CD4-positive, alpha-beta T cell treated with Interleukin-4 for 4 hours (primary cell): ENCODE measurements around the gene CHAT.

Experiments
- DNase-seq: peaks from one replicate; pipeline ENCODE4 v3.0.0-alpha.2; 2020

The CHAT gene

DNA sequence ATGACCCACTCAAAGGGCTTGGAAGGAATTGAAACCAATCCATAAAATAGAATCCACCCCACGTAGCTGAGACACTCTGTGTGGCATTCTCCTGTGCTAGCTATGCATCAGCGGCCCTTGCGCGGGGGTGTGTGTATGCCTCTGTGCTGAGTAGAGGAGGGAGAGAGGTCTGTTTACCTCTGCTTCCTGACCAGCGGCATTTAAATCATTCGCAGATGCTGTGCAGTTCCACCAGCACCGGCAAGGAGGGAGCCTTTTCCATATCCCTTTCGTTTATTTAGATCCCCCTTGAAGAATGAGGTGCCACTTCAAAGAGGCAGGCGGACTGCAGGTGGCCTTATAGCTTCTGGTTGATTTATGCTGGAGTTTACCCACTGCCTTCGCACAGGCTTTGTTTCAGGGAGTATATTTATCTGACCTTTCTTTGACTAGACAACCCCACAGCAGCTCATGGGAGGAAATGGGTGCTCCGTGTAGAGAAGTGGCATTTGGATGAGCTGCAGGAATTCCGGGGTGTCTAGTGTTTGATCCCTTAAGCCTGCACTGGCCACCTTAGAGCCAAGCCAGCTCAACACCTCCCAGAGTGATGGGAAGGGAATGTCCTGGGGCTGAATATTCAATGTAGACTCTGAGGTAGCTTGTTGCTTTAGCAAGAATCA is 77.0 kb downstream of the CHAT start:
- DNase-seq: no peak

DNA sequence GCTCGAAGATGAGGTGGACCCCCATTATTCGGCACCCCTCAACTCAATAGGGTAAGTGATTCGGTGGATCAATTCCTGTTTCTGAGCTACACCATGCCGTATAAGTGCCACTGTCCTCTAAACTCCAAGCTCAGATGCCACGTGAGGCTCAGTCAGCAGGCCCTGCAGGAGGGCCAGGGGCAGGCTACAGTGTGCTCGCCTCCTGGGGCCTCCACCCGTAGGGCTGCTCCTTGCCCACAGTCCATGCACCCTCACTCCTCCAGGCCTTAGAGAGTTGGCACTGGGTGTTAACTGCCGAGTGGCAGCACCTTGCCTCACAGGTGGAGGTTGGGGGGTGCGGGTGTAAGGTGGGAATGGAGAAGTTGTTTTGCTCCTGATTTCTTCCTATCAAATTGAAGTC is 77.8 kb downstream of the CHAT start:
- no peak for DNase-seq

DNA sequence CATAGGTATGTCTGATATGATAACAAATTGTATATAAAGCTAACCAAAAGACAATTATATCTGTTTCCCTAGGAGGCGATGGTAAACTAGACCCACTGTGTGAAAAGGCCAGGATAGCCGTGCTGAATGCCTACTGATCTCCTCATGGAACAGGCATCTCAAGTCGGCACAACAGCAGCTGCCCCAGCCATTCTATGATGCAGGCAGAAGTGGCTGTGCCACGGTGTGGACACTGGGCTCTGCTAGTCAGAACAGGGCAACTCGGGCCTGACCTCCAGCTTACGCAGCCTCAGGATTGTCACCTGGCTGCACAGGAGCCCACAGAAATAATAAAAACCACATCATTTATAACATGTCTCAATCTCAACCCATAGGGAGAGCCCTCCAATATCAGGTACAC is 80.6 kb downstream of the CHAT start:
- DNase-seq: no peak

DNA sequence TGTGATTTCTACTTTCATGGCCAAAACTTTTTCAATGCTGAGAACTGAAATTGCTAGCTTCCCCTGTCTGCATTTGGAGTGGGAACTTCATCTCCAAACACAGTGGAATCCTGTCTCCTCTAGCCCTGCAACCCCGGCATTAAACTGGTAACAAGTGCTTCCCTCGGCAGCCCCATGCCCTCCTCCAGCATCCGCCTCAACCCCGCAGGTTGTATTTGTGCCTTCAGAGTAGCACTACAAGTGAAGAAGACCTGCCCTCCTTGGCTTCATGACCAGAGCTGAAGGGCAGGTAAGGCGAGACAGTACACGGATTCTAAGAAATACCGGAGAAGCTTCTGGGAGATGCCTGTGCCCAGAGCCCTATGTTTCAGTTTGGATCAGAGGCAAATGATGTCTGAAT is 82.5 kb downstream of the CHAT start:
- DNase-seq: no peak

DNA sequence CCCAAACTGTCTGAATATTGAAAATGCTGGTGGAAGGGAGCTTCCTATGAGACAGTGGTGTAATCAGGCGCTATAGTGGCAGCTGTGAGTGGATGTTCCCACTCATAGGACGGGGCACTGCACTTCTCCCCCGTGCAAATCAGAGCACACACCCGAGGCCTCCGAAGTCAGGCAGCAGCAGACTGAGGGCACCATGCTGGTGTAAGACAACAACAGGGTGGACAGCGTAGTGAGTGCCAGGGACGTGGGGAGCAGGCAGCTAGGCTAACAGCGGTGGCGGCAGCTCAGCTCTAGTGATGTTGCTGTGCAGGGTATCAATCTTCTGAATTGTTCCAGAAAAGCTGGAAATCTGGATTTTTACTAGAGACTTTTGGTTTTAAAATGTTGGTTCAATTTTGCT is 84.8 kb downstream of the CHAT start:
- no peak for DNase-seq

DNA sequence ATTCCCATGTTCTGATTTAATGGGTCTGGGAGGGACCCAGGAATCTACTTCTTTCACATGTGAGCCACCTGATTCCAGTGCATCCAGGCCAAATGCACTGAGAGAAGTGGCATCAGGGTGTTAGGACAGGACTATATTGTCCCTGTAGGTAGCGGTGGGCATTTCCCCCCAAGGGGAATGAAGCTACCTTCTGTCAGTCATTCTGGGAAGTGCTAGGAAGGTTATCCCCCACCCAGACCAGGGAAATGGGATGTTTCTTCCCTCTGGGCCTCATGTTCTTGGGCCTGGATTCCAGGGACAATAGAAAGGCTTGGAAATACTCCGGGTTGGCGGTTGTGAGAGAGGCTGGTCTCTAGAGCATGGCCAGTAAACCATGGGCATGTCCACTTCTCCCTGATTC is 86.4 kb downstream of the CHAT start:
- DNase-seq: no peak

DNA sequence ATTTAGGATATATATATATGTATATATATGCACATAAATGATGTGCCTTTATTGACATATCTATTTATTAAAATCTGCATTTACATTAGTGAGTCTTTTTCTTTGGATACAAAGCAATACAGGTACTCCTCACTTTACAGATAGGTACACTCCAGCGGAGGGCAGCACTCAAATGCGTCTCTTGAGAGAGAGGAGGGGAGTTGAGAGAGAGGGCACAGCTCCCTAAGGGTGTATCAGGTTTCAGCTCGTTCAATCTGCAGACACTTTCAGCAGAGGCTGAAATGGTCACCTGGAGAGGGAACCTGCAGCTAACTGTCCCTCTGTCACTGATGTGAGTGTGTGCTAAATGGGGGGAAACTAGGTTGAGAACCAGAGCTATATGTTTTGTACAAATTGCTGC is 87.2 kb downstream of the CHAT start:
- DNase-seq: no peak

DNA sequence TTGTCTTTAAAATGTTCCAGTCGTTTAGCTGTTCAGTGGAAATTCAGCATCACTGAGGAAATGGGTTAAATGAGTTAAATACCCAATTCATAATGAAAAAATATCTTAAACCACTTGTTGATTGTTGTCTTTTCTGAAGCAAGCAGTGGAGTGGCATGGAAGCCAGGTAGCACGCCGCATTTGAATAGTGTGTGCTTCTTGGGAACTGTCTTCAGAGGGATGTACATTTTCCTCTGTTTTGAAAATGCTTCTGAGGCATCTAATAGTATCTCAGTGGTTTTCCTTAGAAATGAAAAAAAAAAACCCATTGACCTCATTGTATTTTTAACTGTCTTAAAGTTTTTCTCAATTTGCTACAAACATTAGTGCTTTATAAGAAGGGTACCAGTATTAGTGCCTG is 93.7 kb downstream of the CHAT start:
- no peak for DNase-seq

DNA sequence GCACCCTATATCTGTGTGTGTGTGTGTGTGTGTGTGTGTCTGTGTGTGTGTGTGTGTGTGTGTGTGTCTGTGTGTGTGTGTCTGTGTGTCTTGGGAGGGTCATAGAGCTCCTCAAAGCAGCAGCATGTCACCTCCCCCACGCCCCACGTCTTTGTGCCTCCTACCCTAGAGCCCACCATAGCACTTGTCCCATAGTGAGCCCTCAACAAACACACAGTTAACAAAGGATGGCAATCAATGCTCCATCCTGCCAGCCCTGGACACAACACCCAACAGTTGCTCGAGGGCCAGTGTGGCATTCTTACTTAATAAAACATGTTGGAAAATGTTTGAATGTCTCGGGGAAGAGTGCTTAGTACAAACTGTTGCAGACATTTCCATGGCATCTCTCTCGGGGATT is 96.1 kb downstream of the CHAT start:
- DNase-seq: no peak

DNA sequence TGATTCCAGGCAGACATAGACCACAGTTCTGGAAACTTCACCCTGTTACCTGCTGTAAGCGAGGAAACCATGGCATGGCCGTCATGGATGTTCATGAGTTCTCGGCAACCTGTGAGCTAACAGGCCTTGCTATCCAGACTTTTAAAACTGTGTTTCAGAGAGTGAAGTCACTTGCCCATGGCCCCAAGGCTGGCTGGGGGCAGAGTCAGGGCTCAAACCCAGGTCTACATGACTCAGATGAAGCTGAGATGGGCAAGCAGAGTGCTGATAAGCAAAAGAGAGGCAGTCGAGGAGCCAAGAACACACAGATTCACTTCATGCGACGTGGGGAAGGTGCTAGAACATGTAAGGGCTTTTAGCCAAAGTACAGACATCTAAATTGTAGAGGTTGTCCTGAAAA is 97.1 kb downstream of the CHAT start:
- DNase-seq: no peak

DNA sequence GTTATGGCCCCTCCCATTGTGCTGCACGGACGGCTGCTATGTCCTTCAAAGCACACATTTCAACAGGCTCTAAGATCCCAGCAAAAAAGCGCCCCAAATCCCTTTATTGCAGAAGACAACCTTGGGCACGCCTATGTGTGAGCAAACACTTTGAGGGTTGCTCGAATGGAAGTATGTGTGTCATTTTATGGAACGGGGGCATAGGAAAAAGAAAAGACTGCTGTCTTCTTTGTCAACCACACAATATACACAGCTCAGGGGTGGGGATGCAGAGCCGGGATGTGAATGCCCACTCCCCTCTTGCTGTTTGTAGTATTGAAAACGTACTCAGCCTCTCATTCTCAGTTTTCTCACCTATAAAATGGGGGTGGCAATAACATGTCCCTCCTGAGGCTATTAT is 97.6 kb downstream of the CHAT start:
- DNase-seq: no peak

DNA sequence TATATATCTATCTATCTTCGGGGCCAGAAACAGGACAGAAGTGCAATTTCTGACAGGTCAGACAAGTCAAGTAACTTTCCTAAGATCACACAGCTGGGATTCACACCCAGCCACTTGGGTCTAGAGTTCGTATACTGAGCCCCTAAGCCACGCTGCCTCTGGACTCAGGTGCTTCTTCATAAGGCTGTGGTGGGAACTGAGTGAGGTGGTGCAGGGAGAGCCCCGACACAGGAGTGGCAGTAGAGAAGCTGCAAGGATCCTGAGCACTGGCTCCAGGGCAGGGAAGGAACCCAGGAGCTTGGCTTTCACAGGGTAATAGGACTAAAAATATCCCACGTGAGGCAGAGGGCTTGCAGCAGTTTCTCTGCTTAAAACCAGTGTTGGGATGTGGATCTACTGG is 99.4 kb downstream of the CHAT start:
- DNase-seq: no peak
